ENCODE results near the gene FCRL6.

FCRL6 gene

GRCh38 chr1:159835862-159836525 lies 33.8 kb downstream of the FCRL6 start:
- TF ChIP-seq CTCF (conservative IDR thresholded peaks at IDR 0.05), result peak; percentile 20; the same call in 1 of the 2 replicates
- no peak overlapping the region for H3K27ac ChIP-seq

GRCh38 chr1:159838715-159839114 lies 36.6 kb downstream of the FCRL6 start:
- no peak overlapping the region for H3K27ac ChIP-seq
- no peak for TF ChIP-seq CTCF (conservative IDR thresholded peaks at IDR 0.05)

GRCh38 chr1:159839116-159839849 lies 37.1 kb downstream of the FCRL6 start:
- no peak overlapping the region for H3K27ac ChIP-seq
- no peak for TF ChIP-seq CTCF (conservative IDR thresholded peaks at IDR 0.05)

- TF ChIP-seq CTCF (conservative IDR thresholded peaks at IDR 0.05), result no peak
- H3K27ac ChIP-seq, result no peak overlapping the region
These were observed 39.6 kb downstream of the FCRL6 start for GRCh38 chr1:159841749-159842148.

GRCh38 chr1:159843459-159843858 lies 41.3 kb downstream of the FCRL6 start:
- H3K27ac ChIP-seq, result no peak overlapping the region
- TF ChIP-seq CTCF (conservative IDR thresholded peaks at IDR 0.05), result no peak

GRCh38 chr1:159845751-159846629 lies 43.8 kb downstream of the FCRL6 start:
- TF ChIP-seq CTCF (conservative IDR thresholded peaks at IDR 0.05), result no peak
- H3K27ac ChIP-seq, result no peak overlapping the region

GRCh38 chr1:159847231-159847630 lies 45.1 kb downstream of the FCRL6 start:
- H3K27ac ChIP-seq, result no peak overlapping the region
- no peak for TF ChIP-seq CTCF (conservative IDR thresholded peaks at IDR 0.05)

Data from VCaP (cell line).